H1 (cell line): ENCODE measurements around the gene RAPGEF1.

Experiments used
- POLR2AphosphoS5 ChIP-seq: IDR thresholded peaks from 2 replicates; pipeline ENCODE4 v1.6.1; 2011; ENCODE audit warnings: low read depth, low read length
- TAF7 ChIP-seq: optimal IDR thresholded peaks from 2 replicates; pipeline ENCODE3; 2011; ENCODE audit warnings: low read depth, mild to moderate bottlenecking, inconsistent platforms, low read length, moderate library complexity, borderline replicate concordance
- TF ChIP-seq, protein P1 (sequence below): IDR thresholded peaks from 2 replicates; pipeline ENCODE4 v1.6.1; 2012; ENCODE audit warnings: inconsistent platforms

DNA sequence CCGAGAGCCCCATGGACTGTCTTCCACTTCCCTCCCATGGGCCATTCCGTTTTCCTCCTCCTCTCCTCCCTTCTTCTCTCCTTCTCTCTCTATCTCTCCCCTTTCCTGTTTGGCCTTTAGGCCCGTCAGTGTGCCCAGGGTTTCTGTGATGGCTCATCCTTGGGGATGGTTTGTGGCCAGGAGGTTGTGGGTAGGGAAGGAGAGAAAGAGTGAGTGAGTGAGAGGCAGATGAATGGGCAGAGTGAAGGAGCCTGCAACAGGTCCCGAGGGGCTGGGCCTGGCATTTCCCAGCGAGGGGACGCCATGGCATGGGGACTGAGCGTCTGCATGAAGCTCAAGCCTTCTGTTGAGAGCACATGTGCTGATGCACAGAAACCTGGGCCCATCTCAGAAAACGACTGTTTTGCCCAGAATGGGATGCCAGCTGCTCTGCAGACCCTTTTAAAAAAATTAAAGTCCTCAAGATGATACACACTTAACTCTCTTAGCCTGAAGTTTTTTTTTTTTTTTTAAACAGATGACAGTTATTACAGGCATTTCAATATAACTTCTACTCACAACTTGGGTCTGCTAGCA is 125.4 kb downstream of the RAPGEF1 start:
- TF ChIP-seq TAF7 (no peak), POLR2AphosphoS5 (no peak)
- TF ChIP-seq, protein P1, sequence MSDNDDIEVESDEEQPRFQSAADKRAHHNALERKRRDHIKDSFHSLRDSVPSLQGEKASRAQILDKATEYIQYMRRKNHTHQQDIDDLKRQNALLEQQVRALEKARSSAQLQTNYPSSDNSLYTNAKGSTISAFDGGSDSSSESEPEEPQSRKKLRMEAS = no peak
